ENCODE results near the gene JDP2. TPM values are rescaled to one million over a fixed set of nuclear protein-coding genes. Genes with fewer than 3 reads are reported as not detected.

JDP2 gene
- total RNA-seq, 4 donors from 2014 or later, result 59.7 to 141 (median 78.4) TPM

DNA sequence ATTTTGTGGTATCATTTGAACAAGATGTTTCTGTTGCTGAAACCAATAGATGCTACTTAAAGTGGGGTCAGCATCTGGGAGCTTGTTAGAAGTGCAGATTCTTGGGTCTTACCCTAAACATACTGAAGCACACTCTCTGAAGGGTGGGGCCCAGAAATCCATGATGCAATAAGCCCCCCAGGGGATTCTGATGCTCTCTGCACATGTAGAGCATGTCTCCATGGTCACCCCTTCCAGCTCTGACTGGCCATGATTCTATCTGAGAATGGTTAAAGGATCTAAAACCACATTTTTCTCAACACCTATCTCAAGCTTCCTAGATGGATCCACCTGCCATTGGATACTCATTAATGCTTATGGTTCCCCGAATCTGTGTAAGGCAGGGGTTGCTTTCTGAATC is 20.4 kb downstream of the JDP2 start:
- DNase-seq (ENCODE audit: low spot score), result no peak
- ATAC-seq (ENCODE audit: low FRiP score), result no peak
- TF ChIP-seq, protein P1, sequence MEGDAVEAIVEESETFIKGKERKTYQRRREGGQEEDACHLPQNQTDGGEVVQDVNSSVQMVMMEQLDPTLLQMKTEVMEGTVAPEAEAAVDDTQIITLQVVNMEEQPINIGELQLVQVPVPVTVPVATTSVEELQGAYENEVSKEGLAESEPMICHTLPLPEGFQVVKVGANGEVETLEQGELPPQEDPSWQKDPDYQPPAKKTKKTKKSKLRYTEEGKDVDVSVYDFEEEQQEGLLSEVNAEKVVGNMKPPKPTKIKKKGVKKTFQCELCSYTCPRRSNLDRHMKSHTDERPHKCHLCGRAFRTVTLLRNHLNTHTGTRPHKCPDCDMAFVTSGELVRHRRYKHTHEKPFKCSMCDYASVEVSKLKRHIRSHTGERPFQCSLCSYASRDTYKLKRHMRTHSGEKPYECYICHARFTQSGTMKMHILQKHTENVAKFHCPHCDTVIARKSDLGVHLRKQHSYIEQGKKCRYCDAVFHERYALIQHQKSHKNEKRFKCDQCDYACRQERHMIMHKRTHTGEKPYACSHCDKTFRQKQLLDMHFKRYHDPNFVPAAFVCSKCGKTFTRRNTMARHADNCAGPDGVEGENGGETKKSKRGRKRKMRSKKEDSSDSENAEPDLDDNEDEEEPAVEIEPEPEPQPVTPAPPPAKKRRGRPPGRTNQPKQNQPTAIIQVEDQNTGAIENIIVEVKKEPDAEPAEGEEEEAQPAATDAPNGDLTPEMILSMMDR (IDR thresholded peaks at IDR 0.05), result no peak

DNA sequence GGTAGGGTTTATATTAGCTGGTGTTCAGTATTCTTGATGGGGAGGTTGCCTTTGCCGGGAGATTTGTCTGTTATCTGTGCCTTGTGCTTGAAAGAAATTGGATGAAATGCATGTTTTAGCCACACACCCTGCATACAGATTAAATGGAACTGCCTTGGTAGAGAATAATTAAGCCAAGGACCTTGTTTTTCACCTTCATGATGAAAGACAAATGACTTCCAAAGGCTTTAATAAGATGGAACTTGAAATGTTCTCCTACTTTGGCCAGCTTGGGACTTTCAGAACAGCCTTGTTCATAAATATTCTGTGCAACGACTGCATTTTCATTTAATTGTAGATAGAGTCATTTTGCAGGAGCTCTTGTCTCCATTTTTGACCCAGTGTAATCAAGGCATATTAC is 21.2 kb downstream of the JDP2 start:
- DNase-seq (ENCODE audit: low spot score), result no peak
- no peak for ATAC-seq (ENCODE audit: low FRiP score)
- TF ChIP-seq, protein P1 (IDR thresholded peaks at IDR 0.05), result no peak

DNA sequence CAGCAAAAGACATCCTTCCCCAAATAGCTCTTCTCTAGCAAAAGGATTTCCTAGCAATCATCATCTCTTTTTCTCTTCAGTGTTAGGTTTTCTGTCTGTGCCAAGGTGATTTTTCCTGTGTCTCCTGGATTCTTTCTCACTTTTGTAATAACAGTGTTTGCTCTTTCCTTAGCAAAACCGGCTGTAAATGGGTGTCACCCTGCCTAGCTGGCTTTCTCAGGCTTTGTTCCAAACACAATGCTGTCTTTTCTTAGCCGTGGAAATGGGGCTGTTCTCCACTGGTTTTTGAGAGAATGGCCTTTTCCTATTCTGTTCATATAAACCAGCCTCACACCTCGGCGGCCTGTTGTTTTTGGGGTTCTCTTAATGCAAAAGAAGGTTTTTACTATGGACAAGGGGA is 21.9 kb downstream of the JDP2 start:
- no peak for DNase-seq (ENCODE audit: low spot score)
- TF ChIP-seq, protein P1 (IDR thresholded peaks at IDR 0.05), result no peak
- ATAC-seq (ENCODE audit: low FRiP score), result no peak

DNA sequence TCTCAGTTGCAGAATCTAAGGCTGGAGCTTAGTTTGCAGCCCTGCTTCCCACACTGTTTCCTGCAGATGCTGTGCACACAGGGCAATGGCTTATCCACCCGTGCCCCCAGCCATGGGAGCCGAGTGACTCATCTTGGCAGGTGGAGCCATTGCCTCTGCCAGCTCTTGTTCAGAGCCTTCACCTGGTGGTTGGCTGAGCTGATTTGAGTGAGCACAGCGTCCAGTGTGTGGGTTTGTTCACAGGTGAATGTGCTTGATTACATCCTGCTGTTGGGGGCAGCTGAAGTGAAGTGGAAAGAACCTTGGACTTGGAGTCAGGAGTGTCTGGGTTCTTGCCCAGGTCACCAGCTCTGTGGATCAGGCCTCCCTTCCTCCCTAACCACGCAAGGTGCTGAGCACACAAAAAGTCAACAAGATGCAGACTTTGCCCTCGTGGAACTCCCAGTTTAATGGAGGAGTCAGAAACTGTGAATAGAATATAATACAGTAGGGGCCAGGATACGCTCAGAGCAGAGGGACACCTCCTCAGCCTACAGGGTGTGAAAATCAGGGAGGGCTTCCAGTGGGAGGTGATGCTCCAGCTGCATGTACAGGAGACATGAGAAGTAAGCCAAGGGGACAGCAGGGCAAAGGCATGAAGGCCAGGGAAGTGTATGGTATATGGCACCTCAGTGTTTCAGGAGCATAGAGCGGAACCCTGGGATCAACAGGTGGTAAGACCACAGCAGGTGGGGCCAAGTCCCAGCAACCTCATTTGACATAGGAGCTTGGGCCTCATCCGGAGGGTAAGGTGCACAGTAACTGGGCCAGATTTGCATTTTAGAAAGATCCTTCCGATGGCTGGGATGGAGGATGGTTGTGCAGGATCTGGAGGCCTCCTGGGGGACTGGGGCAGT is 22.8 kb downstream of the JDP2 start:
- no peak for DNase-seq (ENCODE audit: low spot score)
- TF ChIP-seq, protein P1 (IDR thresholded peaks at IDR 0.05), result no peak
- ATAC-seq (ENCODE audit: low FRiP score), result peak; percentile 50

DNA sequence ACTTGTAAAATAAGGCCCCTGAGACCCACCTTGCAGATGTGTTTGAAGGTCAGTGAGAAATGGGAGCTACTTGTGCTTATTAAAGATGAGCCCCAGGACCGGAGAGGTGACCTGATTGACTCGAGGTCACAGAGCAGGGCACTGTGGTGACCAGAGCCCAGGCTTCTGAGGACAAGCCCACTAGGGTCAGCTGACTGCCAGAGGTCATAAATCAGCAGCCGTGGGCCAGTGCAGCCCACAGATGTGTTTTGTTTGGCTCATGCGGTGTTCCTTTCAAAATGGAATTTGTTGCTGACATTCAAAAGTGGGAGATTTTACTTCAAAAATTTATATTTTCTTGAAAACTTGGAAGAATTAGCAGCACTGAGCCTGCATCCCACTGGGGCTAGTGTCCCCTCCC is 24.5 kb downstream of the JDP2 start:
- ATAC-seq (ENCODE audit: low FRiP score), result no peak
- TF ChIP-seq, protein P1 (IDR thresholded peaks at IDR 0.05), result no peak
- DNase-seq (ENCODE audit: low spot score), result no peak

DNA sequence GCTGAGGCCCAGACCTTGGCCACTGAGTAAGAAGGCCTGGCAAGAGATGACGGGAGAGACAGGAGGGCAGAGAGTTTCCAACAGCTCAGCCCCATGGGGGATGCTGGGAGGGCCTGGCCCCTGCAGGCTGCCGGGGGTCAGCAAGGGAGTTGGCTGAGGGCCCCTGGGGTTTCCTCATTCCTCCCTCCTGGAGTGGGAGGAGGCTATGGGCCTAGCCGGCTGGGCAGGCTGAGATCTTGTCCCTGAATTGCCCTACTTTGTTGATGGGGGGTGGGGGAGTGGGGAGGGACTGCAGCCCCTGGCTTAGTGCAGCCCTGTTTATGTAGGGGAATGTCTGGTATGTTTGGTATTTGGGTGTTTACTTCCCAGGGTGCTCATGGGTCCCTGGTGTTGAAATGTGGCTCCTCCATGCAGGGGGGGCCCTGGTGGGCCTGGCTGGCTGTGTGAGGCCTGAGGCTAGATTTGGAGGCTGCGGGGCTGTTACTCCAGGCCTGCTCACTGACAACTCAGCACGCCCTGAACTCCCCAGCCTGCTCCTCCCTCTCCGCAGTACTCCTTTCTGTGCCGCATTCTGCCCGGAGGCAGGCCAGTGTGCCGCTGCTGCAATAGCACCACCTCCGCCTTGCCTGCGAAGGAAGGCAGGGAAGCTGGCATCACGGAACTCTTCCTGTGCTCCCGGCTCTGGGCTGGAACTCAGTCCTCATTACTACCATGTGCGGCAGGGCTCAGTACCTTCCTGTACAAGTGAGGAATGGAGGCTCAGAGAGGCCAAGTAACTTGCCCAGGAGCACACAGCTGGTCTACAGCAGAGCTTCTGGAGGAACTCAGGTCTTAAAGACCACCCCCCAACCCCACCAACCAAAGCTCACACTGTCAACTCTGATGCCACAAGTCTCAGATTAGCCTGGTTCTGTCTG is 25.3 kb downstream of the JDP2 start:
- DNase-seq (ENCODE audit: low spot score) (no peak), ATAC-seq (ENCODE audit: low FRiP score) (peak; percentile 83)
- TF ChIP-seq, protein P1 (IDR thresholded peaks at IDR 0.05), result no peak
